ENCODE measurements around the gene CD226.
A peak's percentile ranks its signal among the peaks of the same experiment; 100 is the strongest.
"Not testable (repeated sequence)": the region's sequence is repeated elsewhere in the genome, so short reads cannot be mapped to it uniquely, and the experiment has no call there.

CD226 gene

DNA sequence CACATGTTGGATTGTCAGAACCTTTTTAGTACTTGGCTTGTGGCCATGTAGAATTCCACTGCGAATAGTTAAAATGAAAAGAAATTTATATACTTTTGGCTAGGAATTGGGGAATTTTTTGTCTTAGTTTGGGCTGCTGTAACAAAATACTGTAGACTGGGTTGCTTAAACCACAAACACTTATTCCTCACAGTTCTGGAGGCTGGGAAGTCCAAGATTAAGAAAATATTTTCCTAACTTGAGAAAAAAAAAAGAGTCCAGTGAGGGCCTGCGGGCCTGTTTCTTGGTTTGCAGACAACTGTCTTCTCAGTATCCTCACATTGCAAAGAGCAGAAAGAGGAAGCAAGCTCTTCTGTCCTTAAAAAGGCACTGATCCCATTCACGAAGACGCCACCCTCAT is 81.9 kb downstream of the CD226 start:
- no peak for DNase-seq

DNA sequence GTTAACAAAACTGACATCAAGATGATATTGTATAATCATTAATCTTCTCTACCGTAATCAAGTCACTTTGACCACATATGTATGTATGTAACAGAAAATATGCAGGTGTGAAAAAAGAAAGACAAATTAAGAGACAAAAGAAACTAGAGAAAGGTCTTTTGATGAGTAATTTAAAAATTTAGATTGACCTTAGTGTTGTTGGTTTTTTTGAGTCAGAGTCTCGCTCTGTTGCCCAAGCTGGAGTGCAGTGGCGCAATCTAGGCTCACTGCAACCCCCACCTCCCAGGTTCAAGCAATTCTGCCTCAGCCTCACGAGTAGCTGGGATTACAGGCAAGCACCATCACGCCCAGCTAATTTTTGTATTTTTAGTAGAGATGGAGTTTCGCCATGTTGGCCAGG is 82.9 kb downstream of the CD226 start:
- DNase-seq: not testable (repeated sequence)

DNA sequence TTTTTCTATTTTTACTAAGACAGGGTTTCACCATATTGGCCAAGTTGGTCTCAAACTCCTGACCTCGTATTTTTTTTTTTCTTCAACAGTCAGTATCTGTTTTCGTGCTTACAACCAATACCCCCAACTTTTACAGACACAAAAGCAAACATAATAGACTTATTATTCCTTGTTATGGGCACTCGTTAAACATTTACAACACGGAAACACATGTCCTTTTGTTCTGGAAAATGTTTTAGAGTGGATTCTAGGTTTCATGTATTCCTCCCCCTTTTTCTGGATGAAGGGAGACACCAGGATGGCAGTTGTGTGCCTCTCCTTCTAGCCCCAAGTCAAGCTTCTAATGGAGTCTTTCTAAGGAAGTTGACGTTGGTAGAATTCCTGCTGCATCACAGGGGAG is 88.8 kb downstream of the CD226 start:
- DNase-seq: no peak

DNA sequence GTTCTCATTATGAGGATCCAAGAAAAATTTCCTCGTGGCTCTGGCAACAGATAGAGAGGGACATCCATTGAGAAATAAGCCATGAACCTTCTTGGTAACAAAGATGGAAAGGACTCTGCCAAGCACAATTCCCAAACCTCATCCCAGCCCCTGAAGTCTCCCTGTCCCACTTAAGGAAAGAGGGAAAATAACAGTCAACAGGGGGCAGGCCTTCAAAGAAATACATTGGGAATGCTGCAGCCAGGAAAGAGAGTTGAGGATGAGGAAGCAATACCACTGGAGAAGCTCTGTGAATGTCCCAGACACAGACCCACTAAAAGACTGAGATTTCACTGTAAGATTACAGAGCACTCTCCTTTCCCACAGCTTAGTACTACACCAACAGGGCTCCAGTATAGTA is 93.2 kb downstream of the CD226 start:
- DNase-seq: no peak

DNA sequence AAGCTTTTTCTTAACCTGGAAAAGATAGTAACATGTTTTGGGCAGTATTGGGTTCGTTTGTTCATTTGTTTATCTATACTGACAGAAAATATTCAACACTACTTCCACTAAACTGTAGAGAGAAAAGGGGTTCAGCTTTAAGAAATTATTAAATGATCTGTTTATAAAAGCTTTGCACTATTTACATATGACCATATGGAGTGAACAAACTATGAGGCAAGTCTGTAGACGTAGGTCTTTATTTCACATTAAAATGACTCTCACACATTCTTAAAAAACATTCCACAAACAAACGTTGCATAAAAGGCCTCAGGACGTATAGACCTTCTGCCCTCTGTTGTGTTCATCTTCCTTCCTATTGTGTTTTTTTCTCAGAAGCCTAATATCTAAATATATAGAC is 94.6 kb downstream of the CD226 start:
- DNase-seq: no peak

DNA sequence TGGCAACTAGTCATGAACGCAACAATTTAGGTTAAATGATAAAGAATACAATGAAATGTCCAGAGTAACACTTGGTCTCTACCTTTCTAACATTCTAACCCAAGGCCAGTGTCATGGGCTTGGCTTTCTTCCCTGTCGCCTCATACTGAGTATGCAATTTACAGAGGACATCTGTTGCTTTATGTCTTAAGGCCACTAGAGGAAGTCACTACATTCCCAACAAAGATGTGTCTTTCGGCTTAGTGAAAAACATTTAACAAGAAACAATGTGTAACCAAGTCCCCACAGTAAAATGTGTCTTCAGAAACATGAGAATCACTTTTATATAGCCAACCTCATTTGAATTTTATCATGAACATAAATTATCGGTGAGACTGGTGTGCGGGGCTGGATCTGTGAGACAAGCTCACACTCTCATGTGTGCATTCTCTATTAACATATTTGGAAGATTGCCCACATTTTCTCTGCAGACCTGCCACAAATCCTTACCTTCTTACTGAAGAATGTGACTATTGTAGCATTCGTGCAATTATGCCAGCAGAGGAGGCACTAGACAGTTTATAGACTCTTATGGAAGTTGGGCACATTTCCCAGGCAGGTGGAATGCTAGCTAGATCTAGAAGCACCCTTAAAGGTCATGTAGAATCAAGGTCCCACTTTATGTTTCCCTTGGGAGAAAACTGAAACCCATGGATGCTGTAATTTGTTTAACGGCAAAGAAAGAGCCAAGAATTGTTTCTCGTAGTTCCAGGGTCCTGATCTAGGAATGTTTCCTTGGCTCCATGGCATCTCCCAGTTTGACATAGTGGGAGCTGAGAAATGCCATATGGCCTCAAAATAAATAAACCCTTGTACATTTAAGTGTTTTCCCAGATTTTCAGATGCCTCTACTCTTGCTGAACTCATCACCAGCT is 101.8 kb downstream of the CD226 start:
- peak; percentile 35 for DNase-seq

DNA sequence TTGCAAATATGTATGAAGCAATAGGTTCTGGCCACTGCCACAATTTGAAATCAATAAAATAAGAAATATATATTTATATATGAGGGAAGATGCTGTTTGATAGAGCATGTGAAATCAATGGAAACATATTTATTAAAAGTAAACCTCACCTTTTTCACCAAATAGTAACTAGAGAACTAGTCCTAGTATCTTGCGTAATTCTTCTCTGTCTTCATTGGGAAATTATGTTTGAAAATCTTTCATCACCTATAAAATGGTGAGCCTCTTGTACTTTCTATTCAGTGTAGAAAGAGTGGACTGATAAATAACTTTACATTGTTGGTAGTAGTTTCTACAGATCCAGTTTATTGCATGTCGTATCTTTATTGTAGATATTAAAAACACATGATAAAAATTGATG is 103.0 kb downstream of the CD226 start:
- no peak for DNase-seq

DNA sequence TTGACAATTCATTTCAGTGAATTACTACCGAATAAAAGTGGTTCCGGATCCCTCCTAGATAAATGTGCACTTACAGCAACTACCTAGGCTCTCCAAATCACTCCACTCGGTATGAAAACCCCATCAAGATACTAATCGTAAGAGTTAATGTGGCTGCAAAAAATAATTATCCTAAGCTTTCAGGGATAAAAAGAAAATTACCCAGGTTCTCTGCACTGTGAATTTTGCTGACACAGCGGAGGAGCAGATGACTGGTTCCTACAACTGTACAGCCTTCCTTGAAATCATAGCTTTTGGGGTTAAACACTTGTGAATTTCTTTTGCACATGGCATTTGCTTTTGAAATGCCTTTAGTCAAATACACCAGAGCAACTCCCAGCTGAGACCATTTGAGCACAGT is 104.7 kb downstream of the CD226 start:
- DNase-seq: no peak

DNA sequence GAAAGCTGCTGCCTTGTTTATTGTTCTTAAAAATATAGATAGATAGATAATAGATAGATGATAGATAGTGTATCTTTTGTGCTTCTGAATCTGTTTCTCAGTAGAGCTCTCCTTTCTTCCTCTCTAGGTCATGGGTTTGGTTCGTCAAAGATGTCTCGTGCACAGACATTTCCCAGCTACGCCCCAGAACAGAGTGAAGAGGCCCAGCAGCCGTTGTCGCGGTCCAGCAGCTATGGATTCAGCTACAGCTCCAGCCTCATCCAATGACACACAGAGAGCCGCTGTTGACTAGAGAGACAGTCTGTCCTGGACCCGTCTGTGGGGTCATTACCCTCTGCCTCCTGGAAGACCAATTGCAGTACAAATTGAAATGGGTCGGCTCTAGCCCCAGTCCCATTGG is 106.6 kb downstream of the CD226 start:
- no peak for DNase-seq

DNA sequence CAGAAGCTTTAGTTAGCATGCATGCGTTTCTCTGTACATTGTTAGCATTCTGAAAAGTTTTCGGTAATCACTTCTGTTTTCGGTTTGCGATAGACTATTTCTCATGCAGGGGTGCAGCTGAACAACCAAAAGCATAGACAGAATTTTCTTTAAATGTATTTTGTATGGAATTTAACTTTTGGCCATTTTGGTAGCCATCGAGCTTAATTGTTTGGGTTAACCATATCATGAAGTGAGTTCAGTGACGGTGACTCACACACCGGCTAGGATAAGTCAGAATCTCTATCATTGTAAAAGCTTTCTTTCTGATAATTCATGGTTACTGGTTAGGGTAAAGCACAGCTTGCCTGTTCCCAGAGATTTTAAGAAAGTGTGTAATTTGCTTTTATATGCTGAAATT is 107.2 kb downstream of the CD226 start:
- no peak for DNase-seq

DNA sequence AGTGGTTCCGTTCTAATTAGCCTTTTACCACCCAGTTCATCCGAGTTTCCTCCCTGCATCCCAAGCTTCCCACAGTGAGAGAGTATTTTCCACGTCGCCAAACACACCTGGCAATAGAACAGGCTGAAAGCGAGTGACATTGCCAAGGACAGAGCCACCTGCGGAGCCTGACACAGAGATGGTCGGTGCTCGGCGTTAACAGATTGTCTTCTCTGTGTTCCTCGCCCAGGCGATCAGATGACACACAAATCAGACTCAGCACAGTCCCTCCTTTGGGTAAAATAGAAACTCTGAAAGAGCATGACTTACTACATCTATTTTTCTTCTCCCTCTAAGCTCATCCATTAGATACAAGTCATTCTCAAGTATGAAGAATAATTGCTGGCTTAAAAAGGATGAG is 107.7 kb downstream of the CD226 start:
- no peak for DNase-seq

DNA sequence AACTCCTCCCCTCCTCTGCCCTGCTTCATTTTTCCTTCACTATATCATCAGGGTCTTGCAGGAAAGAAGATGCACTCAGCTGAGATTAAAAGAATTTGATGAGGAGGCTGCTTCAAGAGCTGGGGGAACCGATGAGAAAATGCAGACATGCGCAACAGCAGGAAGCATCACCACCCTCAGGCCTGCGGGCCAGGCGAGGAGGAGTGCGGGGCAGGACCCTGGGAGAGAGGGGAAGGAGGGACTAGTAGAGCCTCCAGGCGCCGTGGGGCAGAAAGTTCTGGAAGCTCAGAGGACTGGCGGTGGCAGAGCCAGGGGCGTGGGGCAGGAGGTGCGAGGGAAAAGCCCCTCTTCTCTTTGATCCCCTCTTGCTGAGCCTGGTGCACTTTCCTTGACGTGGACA is 108.2 kb downstream of the CD226 start:
- DNase-seq: no peak

DNA sequence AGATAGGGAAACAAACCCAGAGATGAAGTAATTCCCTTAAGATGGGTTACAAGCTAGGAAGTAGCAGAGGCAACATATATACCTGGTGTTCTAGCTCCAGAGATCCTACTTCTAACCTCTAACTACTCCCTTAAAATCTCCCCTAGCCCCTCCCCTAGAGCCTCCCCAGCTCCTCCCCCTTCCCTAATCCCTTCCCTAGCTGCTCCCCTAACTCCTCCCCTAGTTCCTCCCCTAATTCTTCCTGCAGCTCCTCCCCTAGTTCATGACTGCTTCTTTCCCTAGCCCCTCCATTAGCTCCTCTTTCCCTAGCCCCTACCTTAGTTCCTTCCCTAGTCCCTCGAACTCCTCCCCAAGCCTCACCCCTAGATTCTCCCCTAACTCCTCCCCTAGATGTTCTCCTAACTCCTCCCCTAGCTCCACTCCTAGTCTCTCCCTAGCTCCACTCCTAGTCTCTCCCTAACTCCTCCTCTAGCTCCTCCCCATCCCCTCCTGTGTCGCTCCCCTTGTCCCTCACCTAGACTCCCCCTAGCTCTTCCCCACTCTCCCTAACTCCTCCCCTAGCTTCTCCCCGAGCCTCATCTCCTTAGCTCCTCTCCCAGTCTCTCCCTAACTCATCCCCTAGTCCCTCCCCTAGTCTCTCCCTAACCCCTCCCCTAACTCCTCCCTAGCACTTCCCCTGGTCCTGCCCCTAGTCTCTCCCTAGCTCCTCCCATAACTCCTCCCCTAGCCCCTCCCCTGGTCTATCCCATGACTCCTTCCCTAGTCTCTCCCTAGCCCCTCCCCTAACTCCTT is 108.9 kb downstream of the CD226 start:
- no peak for DNase-seq

DNA sequence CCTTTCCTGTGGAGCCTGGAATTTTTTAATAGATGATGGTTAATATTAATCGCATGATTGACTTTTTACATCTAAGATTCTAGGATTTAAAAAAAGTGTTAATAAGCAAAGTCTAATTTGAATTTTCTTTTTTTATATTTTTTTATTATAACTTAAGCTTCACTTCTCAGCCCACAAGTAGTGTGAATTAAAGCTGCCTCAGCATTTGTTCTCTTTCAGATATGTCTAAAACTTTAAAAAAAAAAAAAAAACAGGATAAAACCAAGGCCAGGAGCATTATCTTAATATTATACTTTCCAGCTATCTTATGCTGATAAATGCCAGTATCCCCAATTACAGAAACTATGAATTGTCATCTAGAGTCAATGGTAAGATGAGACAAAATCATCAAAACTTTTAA is 109.7 kb downstream of the CD226 start:
- DNase-seq: no peak

DNA sequence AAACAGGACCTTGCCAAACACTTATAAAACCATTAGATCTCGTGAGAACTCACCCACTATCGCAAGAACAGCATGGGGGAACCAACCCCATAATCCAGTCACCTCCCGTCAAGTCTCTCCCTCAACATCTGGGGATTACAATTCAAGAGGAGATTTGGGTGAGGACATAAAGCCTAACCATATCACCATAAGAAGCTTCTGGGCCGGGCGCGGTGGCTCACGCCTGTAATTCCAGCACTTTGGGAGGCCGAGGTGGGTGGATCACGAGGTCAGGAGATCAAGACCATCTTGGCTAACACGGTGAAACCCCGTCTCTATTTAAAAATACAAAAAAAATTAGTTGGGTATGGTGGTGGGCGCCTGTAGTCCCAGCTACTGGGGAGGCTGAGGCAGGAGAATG is 112.7 kb downstream of the CD226 start:
- not testable (repeated sequence) for DNase-seq

DNA sequence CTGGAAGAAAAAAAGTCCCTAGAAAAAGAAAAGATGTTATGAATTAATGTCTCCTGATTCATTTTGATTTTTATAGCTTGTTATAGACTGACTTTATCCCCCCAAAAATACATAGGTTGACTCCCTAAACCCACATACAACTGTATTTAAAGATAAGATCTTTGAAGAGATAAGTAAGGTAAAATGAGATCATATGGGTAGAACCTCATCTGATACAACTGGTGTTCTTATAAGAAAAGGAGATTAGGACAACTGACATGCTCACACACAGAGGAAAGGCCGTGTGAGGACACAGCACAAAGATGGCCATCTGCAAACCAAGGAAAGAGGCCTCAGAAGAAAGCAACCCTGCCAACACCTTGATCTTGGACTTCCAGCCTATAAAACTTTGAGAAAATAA is 117.5 kb downstream of the CD226 start:
- no peak for DNase-seq

DNA sequence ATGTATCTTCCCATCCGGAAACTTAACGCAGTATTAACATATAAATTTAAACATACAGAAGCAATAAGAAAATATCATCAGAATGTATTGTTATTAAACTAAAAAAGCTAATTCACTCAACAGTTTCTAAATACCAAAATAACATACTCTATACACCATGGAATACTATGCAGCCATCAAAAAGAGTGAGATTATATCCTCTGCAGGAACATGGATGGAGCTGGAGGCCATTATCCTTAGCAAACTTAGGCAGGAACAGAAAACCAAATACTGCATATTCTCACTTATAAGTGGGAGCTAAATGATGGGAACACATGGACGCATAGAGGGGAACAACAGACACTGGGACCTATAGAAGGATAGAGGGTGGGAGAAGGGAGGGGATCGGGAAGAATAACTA is 127.1 kb downstream of the CD226 start:
- DNase-seq: no peak

DNA sequence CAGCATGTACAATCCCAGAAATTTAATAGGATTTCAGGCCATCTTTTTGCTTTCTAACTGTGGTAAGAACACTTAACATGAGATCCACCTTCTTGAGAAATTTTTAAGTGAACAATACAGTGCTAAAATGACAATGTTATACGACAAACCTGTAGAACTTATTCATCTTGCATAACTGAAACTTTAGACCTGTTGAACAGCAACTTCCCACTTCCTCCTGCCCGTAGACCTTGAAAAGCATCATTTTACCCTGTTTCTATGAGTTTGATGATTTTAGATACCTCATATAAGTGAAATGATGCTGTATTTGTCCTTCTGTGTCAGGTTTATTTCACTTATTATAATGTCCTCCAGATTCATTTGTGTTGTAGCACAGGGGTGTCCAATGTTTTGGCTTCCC is 128.2 kb downstream of the CD226 start:
- no peak for DNase-seq

DNA sequence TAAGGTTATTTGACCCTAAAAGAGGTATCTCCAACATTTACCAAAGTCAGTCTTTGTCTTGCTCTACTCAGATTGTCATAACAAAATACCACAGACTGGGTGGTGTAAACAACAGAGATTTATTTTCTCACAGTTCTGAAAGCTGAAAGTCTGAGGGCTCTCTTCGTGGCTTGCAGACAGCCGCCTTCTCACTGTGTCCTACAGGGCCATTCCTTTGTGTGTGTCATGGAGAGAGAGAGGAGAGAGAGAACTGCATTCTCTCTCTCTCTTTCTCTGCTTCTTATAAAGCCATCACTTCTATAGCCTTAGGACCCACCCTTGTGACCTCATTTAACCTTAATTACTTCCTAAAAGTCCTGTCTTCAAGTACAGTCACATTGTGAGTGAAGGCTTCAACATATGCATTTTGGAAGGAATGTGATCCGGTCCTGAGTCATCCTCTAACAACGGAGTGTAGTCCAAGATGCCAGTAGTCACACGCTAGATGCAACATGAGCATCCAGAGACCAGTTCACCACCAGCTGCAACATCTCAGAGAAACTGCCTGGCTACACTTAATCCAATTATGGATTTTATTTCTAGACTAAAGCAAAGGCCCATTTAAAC is 130.2 kb downstream of the CD226 start:
- DNase-seq: no peak

DNA sequence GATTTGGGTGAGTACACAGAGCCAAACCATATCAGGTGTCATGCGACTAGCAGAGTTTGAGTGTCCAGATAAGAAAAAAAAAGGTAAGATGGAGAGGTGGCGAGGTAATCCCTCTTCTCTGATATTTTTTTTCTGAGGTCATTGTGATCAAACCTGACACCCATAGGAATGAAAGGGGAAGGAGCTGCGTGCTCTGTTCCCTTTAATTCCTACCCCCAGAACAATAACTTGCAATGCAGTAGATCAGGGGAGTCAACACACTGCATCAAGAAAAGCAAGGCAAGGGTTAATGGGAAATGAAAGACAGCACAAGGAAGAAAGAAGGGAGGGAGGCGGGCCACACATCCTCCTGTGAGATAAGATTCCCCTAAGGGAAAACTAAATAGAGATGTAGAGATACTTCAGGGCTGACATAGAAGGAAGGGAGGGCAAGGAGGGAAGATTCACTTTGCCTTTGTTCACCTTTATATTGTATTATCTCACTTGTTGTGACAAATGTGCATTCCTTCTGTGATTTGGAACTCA is 132.8 kb downstream of the CD226 start:
- DNase-seq: no peak

DNA sequence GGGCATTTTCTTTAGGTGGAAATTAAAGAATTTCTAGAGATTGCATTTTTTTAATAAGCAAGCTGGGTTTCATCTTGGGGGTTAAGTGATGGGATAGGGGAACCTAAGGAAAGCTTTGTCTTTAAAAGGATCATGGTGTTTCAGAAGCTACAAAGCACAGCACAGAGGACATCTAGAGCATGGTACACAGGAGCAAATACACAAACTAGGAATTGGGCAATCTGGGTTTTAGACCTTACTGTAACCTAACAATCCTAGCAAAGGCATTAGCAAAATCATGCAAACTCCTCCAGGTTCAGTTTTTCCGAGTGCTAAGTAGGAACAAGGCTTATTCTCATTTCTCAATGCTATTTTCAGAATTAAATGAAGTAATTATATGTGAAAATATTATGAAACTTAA is 134.1 kb downstream of the CD226 start:
- DNase-seq: no peak

DNA sequence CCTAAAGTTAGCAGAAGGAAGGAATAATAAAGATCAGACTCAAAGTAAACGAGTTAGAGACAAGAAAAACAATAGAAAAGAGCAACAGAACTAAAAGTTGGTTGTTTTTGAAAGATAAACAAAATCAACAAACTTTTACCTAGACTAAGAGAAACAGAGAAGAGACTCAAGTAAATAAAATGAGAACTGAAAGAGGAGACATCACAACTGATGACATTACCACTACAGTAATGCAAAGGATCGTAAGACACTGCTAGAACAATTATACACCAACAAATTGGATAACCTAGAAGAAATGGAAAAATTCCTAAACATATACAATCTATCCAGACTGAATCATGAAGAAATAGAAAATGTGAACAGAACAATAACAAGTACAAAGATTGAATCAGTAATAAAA is 139.3 kb downstream of the CD226 start:
- DNase-seq: no peak

DNA sequence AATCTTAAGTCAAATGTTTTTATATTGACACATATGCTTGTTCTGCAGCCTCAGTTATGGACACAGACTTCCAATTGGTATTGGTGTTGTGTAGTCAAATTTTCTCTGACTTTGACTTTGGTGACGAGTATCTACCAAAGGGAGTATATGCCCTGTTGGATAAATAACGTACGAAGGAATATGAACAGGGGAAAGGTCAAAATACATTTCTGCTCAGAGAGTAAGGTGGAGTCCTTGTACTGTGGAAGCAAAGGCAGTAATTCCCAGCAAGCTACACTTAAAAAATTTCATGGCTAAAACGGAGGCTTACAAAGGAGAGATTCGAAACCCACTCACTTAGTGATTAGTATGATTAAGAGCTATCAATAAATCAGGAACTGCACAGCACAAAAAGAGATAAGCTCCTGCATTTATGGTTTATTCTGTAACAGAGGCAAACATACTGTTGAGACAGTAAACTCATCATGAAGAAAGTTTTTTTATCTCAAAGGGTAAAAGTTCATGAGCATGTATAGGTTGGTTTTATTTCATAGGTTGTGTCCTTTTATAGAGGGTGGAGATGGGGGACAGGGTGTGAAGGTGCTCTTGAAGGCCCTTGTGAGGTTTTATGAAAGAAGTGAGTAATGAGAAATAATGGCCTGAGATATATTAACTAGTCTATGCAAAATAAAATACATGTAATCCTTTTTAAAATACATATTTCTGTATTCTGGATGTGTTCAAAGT is 142.7 kb downstream of the CD226 start:
- no peak for DNase-seq
